NCI-H69 (cell line): Measurements from ENCODE around the gene SKAP1.
"Not testable (repeated sequence)": the region's sequence is repeated elsewhere in the genome, so short reads cannot be mapped to it uniquely, and the experiment has no call there.

ENCODE experiments used
- DNase-seq: peaks from one replicate; lab custom pipeline; 2025; lab: John Stamatoyannopoulos, UW

SKAP1 gene

DNA sequence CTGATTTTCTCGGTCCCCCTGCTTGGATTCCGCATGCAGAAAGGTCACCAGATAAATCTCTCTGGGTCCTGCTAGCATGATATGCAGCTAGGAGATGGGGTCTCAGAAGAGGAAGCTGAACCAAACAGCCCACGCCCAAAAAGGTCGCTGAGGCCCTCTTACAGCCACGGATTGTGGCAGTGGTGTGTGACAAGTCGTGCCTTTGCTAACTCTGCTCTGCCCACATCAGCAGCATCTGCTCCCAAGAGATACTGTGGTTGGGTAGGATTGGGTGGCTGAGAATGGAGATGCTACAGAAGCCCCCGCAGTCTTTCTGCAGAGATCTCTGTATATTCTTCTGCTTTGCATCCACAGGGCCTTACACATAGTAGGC lies 15.2 kb upstream of the SKAP1 start:
- no peak for DNase-seq

DNA sequence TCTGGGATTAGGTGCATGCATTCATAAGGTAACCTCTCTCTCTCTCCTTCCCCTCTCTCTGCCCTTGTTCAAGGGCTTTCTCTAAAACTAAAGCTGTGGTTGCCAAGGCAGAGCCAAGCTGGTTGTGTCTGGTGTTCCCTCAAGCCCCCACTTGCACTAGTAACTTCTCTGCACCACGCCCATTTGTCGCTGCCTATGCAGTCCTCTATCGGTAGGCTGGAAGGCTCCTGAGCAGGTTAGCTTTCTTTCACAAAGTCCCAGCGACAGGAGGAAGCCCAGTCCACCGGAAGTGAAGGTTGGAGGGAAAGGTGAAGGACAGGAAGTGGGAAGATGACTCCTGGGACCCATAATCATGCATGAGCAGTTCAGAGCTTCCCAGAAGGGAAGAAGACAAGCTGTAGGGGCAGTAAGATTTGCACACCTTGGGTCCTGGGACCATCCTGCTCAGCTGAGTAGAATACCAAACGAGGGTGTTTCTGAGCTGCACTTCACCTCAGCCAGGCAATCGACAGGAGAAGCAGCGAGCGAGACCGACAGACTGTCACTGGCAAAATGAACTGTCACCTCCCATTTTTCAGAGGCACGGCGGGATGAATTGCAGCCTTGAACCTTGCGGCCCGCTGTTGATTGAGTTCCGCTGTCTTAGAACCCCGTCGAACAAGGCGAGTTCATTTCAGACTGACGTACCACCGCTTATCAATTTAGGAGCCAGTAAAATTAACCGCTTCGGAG lies 14.7 kb upstream of the SKAP1 start:
- peak; percentile 32 for DNase-seq

DNA sequence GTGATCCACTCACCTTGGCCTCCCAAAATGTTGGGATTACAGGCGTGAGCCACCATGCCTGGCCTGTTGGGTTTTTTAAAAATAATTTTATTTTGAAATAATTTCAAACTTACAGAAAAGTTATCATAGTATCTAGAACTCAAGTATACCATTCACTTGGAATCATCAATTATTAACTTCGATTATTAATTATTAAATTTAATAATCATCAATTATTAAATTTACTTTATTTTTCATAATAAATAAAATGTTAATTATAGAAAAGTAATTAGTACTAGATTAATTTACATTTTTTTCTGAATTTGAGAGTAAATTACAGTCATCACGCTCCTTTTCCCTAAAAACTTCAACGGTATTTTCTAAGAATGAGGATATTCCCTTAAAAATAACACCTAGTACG lies 13.7 kb upstream of the SKAP1 start:
- no peak for DNase-seq

DNA sequence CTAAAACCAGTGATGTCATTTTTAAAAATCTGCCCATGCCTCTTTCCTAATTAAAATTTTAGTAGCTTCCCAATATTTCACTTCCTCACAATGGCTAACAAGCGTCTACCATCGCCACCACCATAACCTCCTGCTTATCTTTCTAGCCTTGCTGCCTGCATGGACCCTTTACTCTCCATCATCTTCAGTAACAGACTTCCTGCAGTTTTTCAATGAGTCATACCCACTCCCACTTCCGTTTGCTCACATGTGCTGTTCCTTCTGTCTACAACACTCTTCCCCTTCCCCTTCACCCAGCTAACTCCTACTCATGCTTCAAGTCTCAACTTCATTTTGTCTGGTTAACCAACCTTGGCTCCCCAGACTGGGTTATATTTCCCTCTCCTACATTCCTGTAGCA lies 12.8 kb upstream of the SKAP1 start:
- DNase-seq: no peak

DNA sequence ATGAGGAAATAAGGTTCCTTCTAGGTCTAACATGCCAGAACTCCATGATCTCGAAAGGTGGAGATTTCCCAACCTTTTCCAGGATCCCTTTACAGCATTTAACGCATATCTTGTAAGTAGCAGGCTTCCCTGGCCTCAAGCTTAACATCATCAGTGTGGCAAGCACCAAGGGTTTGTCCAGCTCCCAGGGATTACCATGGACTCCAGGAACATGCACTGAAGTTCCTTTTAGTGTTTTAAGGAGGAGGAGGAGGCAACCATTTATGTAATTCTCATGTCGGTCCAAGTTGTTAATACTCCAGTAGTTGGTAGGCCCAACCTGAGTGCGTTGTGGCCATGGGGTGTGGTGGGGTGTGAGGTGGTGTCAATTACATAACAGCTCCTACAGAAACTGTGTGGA lies 11.8 kb upstream of the SKAP1 start:
- no peak for DNase-seq

DNA sequence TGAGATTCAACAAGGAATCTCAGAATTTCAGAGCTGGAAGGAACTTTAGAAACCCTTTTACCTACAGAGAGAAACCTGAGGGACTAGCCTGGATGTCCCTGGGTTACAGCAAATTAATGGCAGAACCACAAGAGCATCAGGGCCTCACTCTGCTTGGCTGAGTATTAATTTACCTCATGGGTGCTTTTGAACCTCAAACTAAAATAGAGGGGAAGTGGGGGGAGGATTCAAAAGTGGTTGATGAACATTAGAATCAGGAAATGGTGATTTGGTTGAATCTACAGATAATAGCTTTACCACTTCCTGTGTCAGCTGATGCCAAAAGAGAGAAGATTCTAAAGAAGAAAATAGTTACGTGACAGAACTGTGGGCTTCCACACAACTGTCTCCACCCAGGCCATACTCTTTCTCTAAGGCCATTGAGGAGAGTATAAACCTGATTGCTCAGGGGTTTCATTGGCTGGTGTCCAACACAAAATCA lies 11.3 kb upstream of the SKAP1 start:
- DNase-seq: peak; percentile 55

DNA sequence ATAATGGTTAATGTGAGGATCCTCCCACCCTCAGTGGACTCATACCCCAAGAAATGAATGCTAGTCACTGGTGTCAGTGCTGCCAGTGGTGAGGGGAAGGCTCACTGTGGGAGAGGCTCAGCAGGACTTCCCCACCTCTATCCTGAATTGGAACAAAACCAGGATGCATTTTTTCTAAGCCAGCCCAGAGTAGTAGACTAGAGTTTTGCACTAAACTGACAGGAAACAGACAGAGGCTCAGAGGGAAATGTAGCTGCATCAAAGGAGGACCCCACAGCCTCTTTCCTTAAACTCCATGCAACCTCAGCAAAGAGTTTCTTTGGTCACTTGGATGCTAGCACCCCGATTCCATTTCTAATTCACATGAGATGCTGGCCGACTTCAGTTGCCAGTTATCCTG lies 10.7 kb upstream of the SKAP1 start:
- no peak for DNase-seq

DNA sequence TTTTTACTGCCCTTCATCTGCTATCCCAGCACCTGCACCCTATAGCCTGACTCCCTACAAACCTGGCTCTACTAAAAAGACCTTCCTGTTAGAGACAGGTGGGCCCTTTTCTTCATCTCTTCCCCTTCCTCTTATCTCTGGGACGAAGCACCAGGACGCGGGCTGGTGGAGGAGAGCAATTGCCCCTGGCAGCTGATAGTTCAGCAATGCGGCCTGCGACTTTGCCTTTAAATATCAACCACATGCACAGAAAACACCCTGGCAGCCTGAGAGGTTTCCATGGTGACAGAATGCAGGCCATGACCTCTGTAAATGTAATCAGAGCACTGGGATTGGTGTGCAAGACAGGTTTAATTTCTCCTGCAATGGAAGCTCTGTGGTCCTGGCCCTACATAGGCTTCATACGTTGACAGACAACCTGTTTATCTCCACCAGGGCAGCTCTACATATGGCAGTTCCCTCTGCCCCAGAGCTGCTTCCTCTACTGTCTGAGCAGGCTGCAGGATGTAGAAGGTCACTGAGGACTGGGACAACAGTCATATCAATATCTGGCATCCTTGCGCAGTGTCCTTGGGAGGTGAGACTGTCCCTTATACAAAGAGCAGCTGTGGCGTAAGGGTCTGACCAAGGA lies 10.0 kb upstream of the SKAP1 start:
- peak; percentile 52 for DNase-seq

DNA sequence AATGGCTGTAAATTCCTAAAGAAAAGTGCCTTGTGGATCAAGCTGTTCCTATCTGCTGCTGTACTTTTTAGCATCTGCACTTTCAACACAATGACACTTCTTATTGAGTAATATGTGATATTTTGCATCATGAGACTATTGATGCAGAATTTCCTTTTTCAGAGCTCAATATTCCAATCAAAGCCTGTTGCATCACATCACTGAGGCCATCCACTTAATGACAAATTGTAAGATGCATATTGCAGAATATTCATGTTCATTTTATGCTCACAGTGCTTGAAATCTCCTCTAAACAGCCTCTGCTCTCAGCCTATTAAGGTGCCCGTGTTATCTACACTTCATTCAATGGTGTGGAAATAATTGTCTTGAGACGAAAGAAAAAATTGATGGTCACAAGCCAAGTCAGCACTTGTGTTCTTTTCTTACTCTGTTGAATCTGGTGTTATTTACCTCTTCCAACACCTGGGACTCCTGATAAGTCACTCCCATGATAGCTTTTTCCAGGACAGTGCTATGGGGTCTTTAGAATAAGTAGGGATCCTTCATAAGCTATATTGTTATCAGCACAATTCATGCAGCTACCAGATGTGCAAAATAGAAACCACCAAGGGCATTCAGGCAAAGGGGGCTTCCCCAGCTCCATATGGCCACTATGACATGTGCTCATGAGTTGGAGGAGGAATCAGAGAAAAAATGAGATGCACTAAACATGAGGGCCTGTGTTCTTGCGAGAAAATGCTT lies 9.3 kb upstream of the SKAP1 start:
- DNase-seq: no peak

DNA sequence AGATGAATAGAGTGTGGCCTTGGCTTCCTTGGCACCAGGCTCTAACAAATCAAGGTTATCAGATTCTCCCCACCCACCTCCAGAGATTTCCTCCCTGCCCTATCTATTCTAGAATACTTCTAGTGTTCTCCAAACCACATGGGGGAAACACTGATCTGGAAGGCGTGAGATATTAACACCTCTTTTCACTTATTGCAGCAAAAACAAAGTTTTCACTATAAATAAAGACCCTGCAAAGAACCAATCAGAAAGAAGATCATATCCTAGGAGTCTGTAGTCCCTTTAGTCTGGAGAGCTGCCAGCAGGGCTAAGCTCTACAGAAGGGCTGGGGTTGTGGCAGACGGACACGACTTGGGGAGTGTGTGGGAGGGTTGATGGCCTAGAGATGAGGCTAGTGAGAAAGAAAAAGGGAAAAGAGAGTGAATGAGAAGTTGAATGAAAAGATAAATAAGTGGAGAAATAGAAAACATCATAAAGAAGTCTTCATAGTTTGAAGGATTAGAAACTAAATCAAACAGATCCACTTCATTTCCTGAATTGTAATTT lies 8.6 kb upstream of the SKAP1 start:
- DNase-seq: peak; percentile 26

DNA sequence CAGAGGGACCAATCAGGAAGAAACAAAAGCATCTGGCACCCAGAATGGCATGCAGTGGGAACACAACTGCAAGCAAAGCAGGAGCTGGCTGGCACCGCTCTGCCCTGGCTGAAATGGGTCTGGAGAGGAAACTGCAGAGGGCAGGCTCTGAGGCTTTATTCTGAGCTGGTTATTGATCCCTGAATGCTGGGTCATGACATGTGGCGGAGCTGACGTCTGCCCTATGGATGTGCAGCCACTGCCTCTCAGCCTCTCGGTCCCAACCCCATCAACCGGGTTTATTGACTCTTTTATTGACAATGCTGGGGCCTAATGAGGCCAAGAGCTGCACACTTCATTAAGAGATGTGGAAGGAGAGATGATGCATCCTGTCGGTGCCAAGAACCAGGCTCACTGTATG lies 3.9 kb upstream of the SKAP1 start:
- DNase-seq: no peak

DNA sequence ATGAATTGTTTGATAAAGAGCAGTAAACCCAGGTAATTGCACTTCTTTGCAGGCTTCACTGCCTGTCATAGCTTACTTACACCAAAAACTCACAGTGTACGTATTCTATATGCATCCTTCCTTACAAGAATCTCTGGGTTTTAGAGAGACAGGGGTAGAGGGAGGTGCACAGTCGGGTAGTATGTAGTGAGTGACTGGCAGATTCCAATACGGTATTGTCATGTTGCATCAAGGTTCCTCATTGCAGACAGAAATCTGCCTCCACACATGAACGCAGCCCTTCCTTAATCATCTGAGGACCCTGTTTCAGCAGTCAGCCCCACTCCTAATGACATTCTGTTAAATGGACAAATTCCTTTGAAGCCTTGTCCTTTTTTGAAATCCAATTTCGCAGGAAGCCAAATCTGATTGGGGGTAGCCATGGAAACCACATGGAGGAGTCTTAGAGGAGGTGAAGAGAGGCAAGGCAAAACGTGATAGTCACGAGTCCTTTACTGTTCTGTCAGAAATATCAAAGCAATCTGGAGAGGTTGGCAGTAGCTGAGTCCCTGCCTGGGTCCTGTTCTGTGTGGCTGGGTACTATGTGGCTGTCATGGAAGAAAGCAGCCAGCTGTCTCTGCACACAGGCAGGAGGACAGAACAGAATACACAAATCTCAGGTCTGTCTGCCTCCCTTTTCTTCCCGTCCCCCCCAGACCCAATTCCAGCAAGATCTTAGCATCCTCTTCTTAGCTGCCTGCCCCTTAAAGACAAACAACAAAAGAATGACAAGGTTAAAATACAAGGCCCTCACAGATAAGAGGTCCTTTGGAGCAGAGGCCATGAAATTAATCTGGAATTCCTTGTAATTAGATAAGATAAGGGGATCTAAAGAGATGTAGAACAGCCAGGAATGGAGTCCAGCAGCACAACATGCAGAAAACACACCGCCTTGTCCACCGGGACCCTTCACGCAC lies 3.1 kb upstream of the SKAP1 start:
- DNase-seq: no peak

DNA sequence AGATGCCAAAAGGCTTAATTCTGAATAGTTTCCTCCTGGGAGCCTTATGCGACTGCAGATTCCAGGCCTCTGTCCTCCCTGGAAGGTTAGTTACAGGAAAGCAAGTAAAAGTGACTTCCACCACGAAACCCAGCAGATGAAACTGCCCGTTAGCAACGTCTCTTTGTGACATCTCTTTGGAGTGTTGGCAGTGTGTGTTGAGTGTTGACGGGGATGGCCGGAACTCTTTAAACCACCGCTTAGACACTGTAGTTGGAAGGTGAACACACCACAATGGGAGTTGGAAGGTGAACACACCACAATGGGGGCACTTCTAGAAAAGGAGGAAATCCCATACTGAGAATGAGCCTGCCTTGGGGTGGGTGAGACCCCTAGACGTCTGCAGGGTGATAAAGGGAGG lies 858 bp downstream of the SKAP1 start:
- peak; percentile 35 for DNase-seq

DNA sequence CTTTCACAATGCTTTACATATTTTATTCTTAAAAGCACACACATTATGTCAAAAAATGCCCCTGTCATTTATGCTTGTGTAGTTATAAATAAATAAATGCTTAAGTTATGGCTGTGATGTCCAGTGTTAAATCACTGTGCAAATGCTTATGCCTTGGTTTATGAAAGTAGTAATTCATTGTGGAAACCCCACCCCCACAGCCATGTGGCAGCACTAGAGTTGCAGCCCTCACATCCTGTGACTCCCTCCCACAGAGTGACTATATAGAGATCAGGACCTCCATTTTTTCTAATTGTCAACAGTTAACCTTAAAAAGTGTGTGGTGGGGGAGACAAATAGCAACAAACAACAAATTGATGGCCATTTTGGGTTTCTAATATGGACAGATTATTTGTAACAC lies 2.4 kb downstream of the SKAP1 start:
- DNase-seq: peak; percentile 85

DNA sequence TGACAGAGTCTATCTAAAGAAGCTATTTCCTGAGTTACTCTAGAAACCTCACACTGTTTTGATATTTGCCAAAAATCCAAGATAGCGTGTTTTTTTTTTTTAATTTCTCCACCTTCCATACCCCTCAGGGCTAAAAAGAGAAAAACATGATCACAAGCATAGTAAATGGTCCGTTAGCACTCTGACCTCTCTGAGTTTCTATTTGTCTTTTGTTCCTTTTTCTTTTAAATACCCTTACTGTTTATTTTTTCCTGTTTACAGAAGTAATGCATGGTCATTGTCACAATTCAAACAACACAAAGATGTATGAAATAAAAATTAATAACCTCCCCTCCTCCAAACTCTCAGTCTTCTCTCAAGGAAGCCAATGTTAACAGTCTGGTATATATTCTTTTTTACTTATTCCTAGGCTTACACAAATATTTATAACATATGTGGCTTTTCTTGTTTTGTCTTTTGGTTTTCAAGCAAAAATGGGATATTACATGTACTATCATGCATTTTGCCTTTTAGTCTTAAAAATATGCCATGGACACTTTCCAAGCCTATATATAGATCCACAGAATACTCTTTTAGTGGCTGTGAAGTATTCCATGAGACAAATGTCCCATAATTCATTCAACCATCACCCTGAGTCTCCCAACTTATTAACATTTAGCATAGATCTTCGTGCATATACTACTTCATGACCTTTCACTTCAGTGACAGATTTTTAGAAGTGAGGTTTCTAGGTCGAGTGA lies 3.1 kb downstream of the SKAP1 start:
- DNase-seq: no peak

DNA sequence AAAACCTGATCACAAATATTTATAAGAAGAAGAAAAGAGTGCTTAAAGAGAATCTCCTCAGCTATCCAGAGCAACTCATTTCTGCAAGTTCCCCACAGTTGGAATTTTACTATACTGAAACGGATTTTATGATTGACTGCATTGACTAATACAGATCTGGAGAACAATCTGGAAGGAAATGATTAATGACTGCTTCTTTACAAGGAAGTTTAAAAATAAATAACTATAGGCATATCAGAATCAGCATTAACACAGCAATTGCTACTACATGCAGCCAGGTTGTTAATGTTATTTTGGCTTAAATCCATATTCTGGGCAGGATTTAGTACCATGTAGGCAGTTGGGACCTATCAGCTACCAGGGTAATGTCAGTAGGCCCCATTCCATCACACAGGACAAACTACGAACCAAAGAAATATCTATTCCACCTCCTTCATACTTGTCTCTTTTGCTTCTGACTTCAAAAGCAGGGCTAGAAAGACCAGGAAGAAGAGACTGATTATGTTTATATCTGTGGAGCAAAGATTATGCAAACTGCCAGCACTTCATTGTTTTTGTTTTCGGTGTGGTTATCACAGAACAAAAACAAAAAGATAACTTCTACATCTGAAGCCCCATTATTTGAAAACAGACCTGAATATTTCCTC lies 3.9 kb downstream of the SKAP1 start:
- DNase-seq: no peak

DNA sequence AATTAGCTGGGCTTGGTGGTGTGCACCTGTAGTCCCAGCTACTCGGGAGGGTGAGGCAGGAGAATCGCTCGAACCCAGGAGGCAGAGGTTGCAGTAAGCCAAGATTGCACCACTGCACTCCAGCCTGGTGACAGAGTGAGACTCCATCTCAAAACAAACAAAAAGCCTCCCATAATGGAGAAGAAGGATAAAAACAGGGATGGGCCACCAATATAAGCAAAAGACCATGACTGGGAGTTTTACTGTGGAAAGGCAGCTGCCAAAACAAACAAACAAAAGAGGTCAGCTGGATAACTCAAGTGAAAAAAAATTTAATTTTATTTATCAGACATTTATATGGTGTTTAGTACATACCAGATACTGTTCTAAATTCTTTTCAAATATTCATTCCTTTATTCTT lies 8.0 kb downstream of the SKAP1 start:
- DNase-seq: not testable (repeated sequence)

DNA sequence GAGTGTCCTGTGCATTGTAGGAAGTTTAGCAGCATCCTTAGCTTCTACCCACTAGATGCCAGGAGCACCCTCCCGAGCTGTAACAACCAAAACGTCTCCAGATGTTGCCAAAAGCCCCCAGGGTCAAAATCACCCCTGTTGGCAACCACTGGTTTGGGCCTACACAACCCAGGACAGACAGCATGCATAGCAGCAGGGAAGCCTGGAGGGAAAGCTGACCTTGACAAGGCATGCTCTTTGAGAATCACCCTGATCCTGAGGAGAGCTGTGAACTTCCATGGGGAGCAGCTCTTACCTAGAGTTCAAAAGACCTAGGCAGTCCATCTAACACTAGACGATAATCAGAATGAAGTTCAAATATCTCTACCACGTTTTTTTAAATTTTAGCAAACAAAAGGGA lies 9.2 kb downstream of the SKAP1 start:
- DNase-seq: peak; percentile 31

DNA sequence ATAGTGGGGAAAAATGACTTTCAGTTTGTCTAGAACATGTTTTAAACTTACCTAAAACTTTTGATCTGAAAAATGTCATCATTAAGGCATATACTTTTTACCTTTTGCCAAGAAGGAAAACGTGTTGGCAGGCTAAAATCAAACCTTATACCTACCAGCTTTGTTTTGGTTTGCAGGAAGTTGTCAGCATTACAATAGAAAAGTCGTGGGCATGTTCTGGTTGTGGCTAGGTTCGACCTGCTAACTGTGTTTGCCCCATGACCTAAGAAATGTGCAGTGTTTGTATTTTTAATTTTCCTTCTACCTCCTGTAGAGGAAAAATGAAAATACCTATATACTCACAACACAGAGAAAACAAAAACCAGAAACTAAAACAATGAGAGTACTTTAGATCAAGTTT lies 13.0 kb downstream of the SKAP1 start:
- no peak for DNase-seq

DNA sequence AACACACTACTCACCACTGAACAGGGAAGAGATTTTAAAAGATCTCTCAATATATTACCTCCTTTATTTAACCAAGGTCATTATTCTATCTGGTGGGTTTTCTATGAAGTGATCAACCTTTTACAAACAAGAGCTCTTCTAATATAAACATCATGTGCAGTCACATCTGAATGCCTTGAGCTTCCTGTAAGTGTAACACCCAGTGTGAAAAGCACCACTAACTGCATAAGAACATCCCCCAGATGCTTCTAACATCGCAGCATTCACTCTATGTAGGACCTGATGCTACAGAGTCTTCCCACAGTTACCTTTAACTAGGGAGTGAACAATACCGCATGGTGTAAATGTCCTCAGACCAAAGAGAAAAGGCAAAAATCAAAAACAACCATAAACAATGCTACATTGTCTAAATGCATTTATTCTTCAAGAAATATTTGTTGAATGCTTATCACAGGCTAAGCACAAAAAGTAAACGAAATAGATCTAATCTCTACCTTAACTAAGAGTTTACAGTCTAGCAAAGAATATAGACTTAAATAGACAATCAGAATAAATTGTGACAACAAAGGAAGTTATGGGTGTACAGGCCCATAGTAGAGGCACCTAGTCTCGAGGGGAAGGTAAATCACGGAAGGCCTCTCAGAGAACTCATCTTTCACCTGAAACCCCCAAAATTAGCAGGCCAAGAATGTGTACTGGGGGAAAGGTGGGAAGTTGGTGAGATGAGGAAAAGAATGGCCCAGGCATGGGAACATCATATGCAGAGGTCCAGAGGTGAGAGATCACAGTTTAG lies 16.2 kb downstream of the SKAP1 start:
- DNase-seq: no peak
